Skin of body (tissue), 2 donors: ENCODE measurements around the gene NGEF. TPM values are rescaled to one million over a fixed set of nuclear protein-coding genes. Genes with fewer than 3 reads are reported as not detected.

Experiments used
- DNase-seq: peaks from one replicate; lab custom pipeline; 2025; lab: John Stamatoyannopoulos, UW
- total RNA-seq: library from RNA; depleted of rRNA; stranded (reverse); fragments of >200 nt; gene quantifications from one replicate; pipeline ENCODE4 v1.2.3, GENCODE V29; 2014

NGEF gene
- total RNA-seq, 1 donor from 2014 or later = 3.9 TPM

- DNase-seq = no peak
Measured at GRCh38 chr2:232900811-232901735, 112.0 kb downstream of the NGEF start.

- no peak for DNase-seq
Measured at GRCh38 chr2:232898592-232899543, 114.2 kb downstream of the NGEF start.

- no peak for DNase-seq
Measured at GRCh38 chr2:232897598-232898408, 115.3 kb downstream of the NGEF start.

GRCh38 chr2:232896720-232897597, 116.1 kb downstream of the NGEF start:
- DNase-seq = no peak

GRCh38 chr2:232896111-232896510, 116.9 kb downstream of the NGEF start:
- DNase-seq = no peak

GRCh38 chr2:232894746-232895145, 118.3 kb downstream of the NGEF start:
- DNase-seq = no peak

GRCh38 chr2:232894251-232894650, 118.8 kb downstream of the NGEF start:
- no peak for DNase-seq

- no peak for DNase-seq
Measured at GRCh38 chr2:232893834-232894233, 119.2 kb downstream of the NGEF start.

- DNase-seq = no peak
Measured at GRCh38 chr2:232892843-232893242, 120.2 kb downstream of the NGEF start.

GRCh38 chr2:232892221-232892620, 120.8 kb downstream of the NGEF start:
- DNase-seq = no peak

GRCh38 chr2:232891621-232892071, 121.4 kb downstream of the NGEF start:
- DNase-seq = no peak

GRCh38 chr2:232890896-232891601, 122.0 kb downstream of the NGEF start:
- DNase-seq = no peak

- DNase-seq = no peak
Measured at GRCh38 chr2:232890536-232890895, 122.5 kb downstream of the NGEF start.

GRCh38 chr2:232889876-232890401, 123.1 kb downstream of the NGEF start:
- DNase-seq = no peak

- DNase-seq = no peak
Measured at GRCh38 chr2:232888839-232889529, 124.1 kb downstream of the NGEF start.

GRCh38 chr2:232888099-232888836, 124.8 kb downstream of the NGEF start:
- DNase-seq = no peak

- no peak for DNase-seq
Measured at GRCh38 chr2:232887171-232887850, 125.7 kb downstream of the NGEF start.
